GM12891 (cell line): ENCODE results near the gene FAM216B.

Experiments used
- DNase-seq: peaks from one replicate; pipeline ENCODE4 v3.0.0; 2011; ENCODE audit warnings: low spot score; ENCODE audit not compliant: insufficient read length
- FAIRE-seq: peaks from 2 replicates; lab custom pipeline; 2011; peaks lifted over from hg19 to GRCh38; lab: Jason Lieb, UNC
- PAX5 ChIP-seq: IDR thresholded peaks from 2 replicates; pipeline ENCODE4 v1.6.1; 2011; ENCODE audit warnings: low read length, moderate library complexity, mild to moderate bottlenecking; ENCODE audit not compliant: insufficient read depth, severe bottlenecking
- POLR2A ChIP-seq: IDR thresholded peaks from 2 replicates; pipeline ENCODE4 v1.6.1; 2011; ENCODE audit warnings: low read depth, low read length, control low read depth
- POLR2AphosphoS5 ChIP-seq: IDR thresholded peaks from 2 replicates; pipeline ENCODE4 v1.6.1; 2011; ENCODE audit warnings: low read depth, low read length, control low read depth
- POU2F2 ChIP-seq: IDR thresholded peaks from 2 replicates; pipeline ENCODE4 v1.6.1; 2011; ENCODE audit warnings: low read depth, mild to moderate bottlenecking, control low read depth, low read length, moderate library complexity
- SPI1 ChIP-seq: IDR thresholded peaks from 2 replicates; pipeline ENCODE4 v1.6.1; 2011; ENCODE audit warnings: low read depth, low read length, control low read depth
- TAF1 ChIP-seq: IDR thresholded peaks from 2 replicates; pipeline ENCODE4 v1.6.1; 2011; ENCODE audit warnings: low read depth, low read length, control low read depth

Gene FAM216B

GRCh38 chr13:42821437-42821836, 40.1 kb downstream of the FAM216B start:
- DNase-seq = no peak
- TF ChIP-seq PAX5 (no peak), POLR2AphosphoS5 (no peak), POU2F2 (no peak), POLR2A (no peak), TAF1 (no peak), SPI1 (no peak)
- FAIRE-seq = no peak

GRCh38 chr13:42832341-42833096, 51.1 kb downstream of the FAM216B start:
- no peak for TF ChIP-seq POLR2A
- TF ChIP-seq POLR2AphosphoS5 = no peak
- TF ChIP-seq SPI1 = no peak
- FAIRE-seq = no peak
- no peak for DNase-seq

- FAIRE-seq (no peak), DNase-seq (no peak)
- TF ChIP-seq TAF1 (no peak), SPI1 (no peak), POLR2A (no peak), PAX5 (no peak), POLR2AphosphoS5 (no peak), POU2F2 (no peak)
Measured at GRCh38 chr13:42834946-42835345, 53.6 kb downstream of the FAM216B start.

- DNase-seq (no peak), FAIRE-seq (no peak)
- TF ChIP-seq POLR2A (no peak), POU2F2 (no peak)
Measured at GRCh38 chr13:42836930-42837690, 55.7 kb downstream of the FAM216B start.
